Measurements from ENCODE around the gene RPS6KA2.

Gene RPS6KA2

DNA sequence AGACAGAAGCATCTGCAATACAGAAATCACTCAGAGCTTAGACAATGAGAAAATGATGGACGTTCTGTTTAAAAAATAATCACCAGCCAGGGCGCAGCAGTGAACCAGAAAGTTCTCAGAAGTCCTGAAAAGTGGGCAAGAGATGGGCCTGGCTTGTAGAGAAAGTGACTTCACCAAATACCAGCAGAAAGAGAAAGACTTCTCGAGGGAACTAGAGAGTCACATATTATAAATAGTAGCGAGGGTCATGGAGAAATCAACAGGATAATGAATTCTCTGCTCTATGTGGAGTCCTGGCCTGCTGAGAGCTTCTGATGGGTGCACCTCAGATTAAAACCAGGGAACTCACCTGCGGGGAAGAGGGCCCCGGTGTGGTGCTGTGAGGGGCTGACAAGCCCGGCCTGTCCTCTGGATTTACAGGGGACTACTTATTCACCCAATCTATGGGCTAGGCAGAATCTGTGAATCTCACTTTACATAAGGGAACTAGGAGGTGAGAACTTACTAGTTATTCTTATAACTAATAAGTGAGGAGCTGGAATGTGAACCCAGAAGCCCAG, 35.0 kb downstream of the RPS6KA2 start:
- TF ChIP-seq TARDBP (IDR thresholded peaks at IDR 0.05) (no peak), SUZ12 (IDR thresholded peaks at IDR 0.05) (no peak), LEF1 (IDR thresholded peaks at IDR 0.05; ENCODE audit: borderline replicate concordance) (no peak), NFRKB (IDR thresholded peaks at IDR 0.05) (no peak), HDGF (IDR thresholded peaks at IDR 0.05; ENCODE audit: borderline replicate concordance) (no peak), ZNF384 (IDR thresholded peaks at IDR 0.05) (no peak), BHLHE40 (IDR thresholded peaks at IDR 0.05; ENCODE audit: borderline replicate concordance) (no peak), FOXA1 (IDR thresholded peaks at IDR 0.05) (no peak), SP1 (IDR thresholded peaks at IDR 0.05) (no peak), FOXK2 (IDR thresholded peaks at IDR 0.05) (no peak)
- TF ChIP-seq, protein P1, sequence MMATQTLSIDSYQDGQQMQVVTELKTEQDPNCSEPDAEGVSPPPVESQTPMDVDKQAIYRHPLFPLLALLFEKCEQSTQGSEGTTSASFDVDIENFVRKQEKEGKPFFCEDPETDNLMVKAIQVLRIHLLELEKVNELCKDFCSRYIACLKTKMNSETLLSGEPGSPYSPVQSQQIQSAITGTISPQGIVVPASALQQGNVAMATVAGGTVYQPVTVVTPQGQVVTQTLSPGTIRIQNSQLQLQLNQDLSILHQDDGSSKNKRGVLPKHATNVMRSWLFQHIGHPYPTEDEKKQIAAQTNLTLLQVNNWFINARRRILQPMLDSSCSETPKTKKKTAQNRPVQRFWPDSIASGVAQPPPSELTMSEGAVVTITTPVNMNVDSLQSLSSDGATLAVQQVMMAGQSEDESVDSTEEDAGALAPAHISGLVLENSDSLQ (IDR thresholded peaks at IDR 0.05): no peak
- CTCF ChIA-PET: no interaction called here
- DNase-seq (ENCODE audit: extremely low spot score): no peak
- POLR2A ChIA-PET: interaction anchor here (1.1 kb wide), 1 partner anchor 8 kb away, joined by 4 read pairs; no protein-coding TSS in a partner anchor

DNA sequence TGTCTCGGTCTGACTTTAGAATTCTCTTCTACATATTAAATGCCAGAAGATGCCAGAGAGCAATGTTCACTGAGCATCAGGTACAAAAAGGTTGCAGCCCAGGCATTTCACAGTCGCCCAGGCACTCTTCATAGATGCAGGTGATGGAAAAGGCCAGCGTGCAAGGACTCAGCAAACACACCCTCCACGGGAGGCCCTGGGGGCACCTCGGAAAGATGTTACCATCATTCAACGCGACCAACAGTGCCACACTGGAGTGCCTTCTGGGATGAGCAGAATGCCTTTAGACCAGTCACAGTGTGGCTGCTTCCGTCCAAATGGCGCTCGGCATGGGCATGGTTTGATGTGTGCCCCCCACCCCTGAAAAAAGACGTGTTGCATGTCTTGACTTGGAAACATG, 36.0 kb downstream of the RPS6KA2 start:
- TF ChIP-seq NFRKB (IDR thresholded peaks at IDR 0.05) (no peak), FOXA1 (IDR thresholded peaks at IDR 0.05) (no peak), ARNT (IDR thresholded peaks at IDR 0.05) (no peak), TARDBP (IDR thresholded peaks at IDR 0.05) (no peak), HDGF (IDR thresholded peaks at IDR 0.05; ENCODE audit: borderline replicate concordance) (no peak), ELF4 (IDR thresholded peaks at IDR 0.05) (no peak), ZNF384 (IDR thresholded peaks at IDR 0.05) (no peak), SUZ12 (IDR thresholded peaks at IDR 0.05) (no peak), L3MBTL2 (conservative IDR thresholded peaks at IDR 0.05) (no peak), CTBP1 (IDR thresholded peaks at IDR 0.05; ENCODE audit: borderline replicate concordance) (no peak), SP1 (IDR thresholded peaks at IDR 0.05) (no peak), FOXK2 (IDR thresholded peaks at IDR 0.05) (no peak), BHLHE40 (IDR thresholded peaks at IDR 0.05; ENCODE audit: borderline replicate concordance) (no peak), FOXM1 (IDR thresholded peaks at IDR 0.05; ENCODE audit: borderline replicate concordance) (no peak), LEF1 (IDR thresholded peaks at IDR 0.05; ENCODE audit: borderline replicate concordance) (no peak)
- TF ChIP-seq, protein P1 (IDR thresholded peaks at IDR 0.05): no peak
- DNase-seq (ENCODE audit: extremely low spot score): no peak
- POLR2A ChIA-PET: no interaction called here
- CTCF ChIA-PET: no interaction called here

DNA sequence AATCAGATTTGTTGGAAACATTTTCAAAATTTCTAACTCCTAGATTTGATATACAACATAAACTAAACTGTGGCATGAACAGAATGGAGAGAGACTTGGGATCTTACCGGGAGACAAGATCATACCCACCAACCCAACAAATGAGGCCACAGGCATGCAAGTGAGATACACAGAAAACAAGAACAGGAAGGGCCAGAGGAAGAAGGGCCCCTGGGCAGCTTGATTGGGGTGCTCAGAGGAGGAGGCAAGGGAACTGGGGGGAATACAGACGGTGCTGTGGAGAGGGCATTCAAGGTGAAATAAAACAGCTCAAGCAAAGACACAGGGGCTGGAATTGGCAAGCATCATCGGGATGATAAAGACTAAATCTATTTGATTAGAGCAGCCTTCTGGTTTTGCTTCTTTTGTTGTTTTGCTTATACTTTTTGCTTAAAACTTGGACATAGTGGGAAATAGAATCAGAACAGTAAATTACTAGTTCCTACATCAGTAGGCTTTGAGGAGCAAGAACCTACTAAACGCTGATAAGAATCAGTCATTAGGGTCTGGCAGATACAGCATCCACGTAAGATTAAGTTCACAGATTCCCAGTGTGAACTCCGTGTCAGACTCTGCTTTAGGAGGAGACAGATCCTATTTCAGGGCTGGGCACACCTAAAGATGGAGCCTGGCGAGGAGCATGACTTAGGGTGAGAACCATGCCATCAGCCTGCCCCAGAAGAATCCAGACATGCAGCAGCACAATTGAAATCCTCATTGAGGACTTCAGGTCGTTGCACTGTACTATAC, 37.1 kb downstream of the RPS6KA2 start:
- TF ChIP-seq CTBP1 (IDR thresholded peaks at IDR 0.05; ENCODE audit: borderline replicate concordance) (no peak), TARDBP (IDR thresholded peaks at IDR 0.05) (no peak), LEF1 (IDR thresholded peaks at IDR 0.05; ENCODE audit: borderline replicate concordance) (no peak), L3MBTL2 (conservative IDR thresholded peaks at IDR 0.05) (no peak)
- TF ChIP-seq, protein P1 (IDR thresholded peaks at IDR 0.05): no peak
- no peak for DNase-seq (ENCODE audit: extremely low spot score)
- ChIA-PET CTCF (interaction anchor here (0.5 kb wide), 1 partner anchor 88 kb away, joined by 3 read pairs; no protein-coding TSS in a partner anchor), POLR2A (no interaction called here)

DNA sequence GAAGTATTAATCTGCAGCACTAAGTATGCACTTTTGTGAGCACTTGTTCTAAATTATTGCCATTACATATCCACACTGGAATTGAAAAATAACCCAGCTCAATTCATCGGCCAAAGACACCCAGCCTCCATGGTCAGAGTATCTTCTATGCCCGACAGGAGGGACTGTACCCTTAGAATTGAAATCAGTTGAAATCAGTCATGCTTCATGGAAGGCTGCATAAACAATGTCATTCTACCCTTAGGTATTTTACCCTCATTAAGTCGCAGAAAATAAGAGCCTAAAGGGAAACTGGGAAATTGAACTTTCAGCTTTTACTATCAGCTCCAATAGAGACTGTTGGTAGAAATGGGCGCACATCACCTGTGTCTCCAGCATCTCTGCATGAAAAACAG, 37.7 kb downstream of the RPS6KA2 start:
- TF ChIP-seq FOXK2 (IDR thresholded peaks at IDR 0.05) (no peak), LEF1 (IDR thresholded peaks at IDR 0.05; ENCODE audit: borderline replicate concordance) (no peak), SUZ12 (IDR thresholded peaks at IDR 0.05) (no peak), FOXA1 (IDR thresholded peaks at IDR 0.05) (no peak), BHLHE40 (IDR thresholded peaks at IDR 0.05; ENCODE audit: borderline replicate concordance) (no peak), SP1 (IDR thresholded peaks at IDR 0.05) (no peak), ZNF384 (IDR thresholded peaks at IDR 0.05) (no peak), ELF4 (IDR thresholded peaks at IDR 0.05) (no peak)
- TF ChIP-seq, protein P1 (IDR thresholded peaks at IDR 0.05): no peak
- POLR2A ChIA-PET: no interaction called here
- CTCF ChIA-PET: interaction anchor here (0.5 kb wide), 1 partner anchor 89 kb away, joined by 3 read pairs; no protein-coding TSS in a partner anchor
- DNase-seq (ENCODE audit: extremely low spot score): no peak

DNA sequence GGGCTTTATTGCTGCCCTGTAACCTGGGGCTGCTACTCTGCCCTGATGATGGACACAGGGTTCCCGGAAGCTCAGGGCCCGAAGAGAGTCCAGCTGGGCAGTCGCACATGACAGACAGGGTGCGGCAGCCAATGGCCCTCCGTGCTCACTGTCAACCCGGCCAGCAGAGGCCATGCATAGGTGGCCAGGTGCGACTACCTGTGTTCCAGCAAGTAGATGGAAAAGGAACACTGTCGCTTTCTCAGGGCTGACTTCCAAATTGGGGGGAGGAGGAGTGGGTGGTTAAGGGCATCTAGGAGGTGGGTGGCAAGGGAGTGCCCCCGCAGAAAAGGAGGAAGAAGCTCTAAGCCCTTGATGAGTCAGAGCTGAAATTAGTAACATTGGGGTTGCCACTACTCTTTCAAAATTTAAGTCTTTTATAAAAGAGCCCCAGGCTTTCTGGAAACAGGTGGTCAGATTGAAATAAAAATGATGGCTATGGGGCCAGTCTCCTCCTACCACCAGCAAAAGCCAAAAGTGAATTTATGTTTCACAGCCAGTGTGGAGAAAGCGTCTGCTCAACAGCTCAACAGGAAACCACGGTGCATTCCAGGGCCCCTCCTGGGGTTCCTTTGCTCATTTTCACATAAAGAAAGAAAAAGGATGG, 38.2 kb downstream of the RPS6KA2 start:
- ChIA-PET CTCF (no interaction called here), POLR2A (no interaction called here)
- TF ChIP-seq HDGF (IDR thresholded peaks at IDR 0.05; ENCODE audit: borderline replicate concordance): no peak
- TF ChIP-seq ZNF384 (IDR thresholded peaks at IDR 0.05): no peak
- TF ChIP-seq FOXK2 (IDR thresholded peaks at IDR 0.05): no peak
- no peak for TF ChIP-seq BHLHE40 (IDR thresholded peaks at IDR 0.05; ENCODE audit: borderline replicate concordance)
- TF ChIP-seq TARDBP (IDR thresholded peaks at IDR 0.05): no peak
- no peak for TF ChIP-seq ARNT (IDR thresholded peaks at IDR 0.05)
- no peak for TF ChIP-seq NFRKB (IDR thresholded peaks at IDR 0.05)
- no peak for TF ChIP-seq ELF4 (IDR thresholded peaks at IDR 0.05)
- TF ChIP-seq SUZ12 (IDR thresholded peaks at IDR 0.05): no peak
- TF ChIP-seq LEF1 (IDR thresholded peaks at IDR 0.05; ENCODE audit: borderline replicate concordance): no peak
- no peak for TF ChIP-seq L3MBTL2 (conservative IDR thresholded peaks at IDR 0.05)
- TF ChIP-seq FOXM1 (IDR thresholded peaks at IDR 0.05; ENCODE audit: borderline replicate concordance): no peak
- TF ChIP-seq FOXA1 (IDR thresholded peaks at IDR 0.05): no peak
- TF ChIP-seq CTBP1 (IDR thresholded peaks at IDR 0.05; ENCODE audit: borderline replicate concordance): no peak
- TF ChIP-seq, protein P1 (IDR thresholded peaks at IDR 0.05): no peak
- no peak for TF ChIP-seq SP1 (IDR thresholded peaks at IDR 0.05)
- no peak for DNase-seq (ENCODE audit: extremely low spot score)
